Breast epithelium (tissue), 4 donors: ENCODE results near the gene HECTD2. TPM values are rescaled to one million over a fixed set of nuclear protein-coding genes. Genes with fewer than 3 reads are reported as not detected.

ENCODE experiments used
- DNase-seq, 2 donors: peaks; one replicate each; pipeline ENCODE4 v3.0.0-alpha.2; 2019; ENCODE audit warnings: low spot score in 2 of 2
- H3K27ac ChIP-seq, 2 donors: fragments of 200-600 bp; sonication (generic) in 1 of 2; one replicate each; pipeline ENCODE4 v1.5.1; 2016 to 2019; ENCODE audit warnings: mild to moderate bottlenecking in 1 of 2
- H3K27me3 ChIP-seq, 2 donors: fragments of 200-600 bp; sonication (generic) in 1 of 2; one replicate each; pipeline versions ENCODE4 v1.5.1 to v1.6.0; 2017 to 2019; ENCODE audit warnings: control low read depth in 1 of 2, mild to moderate bottlenecking in 1 of 2
- H3K36me3 ChIP-seq: fragments of 200-600 bp; one replicate; pipeline ENCODE4 v1.5.1; 2019
- H3K4me1 ChIP-seq, 2 donors: fragments of 200-600 bp; sonication (generic); one replicate each; pipeline ENCODE4 v1.5.1; 2016 to 2019; ENCODE audit warnings: control low read depth in 1 of 2
- H3K4me3 ChIP-seq, 3 donors: fragments of 200-600 bp; sonication (generic); 1 replicate in 2 of 3; 2 replicates in 1 of 3; pipeline ENCODE4 v1.5.1; 2016 to 2019; ENCODE audit warnings: mild to moderate bottlenecking in 3 of 3, moderate library complexity in 2 of 3
- H3K9me3 ChIP-seq, 2 donors: fragments of 200-600 bp; sonication (generic) in 1 of 2; one replicate each; pipeline ENCODE4 v1.5.1; 2016 to 2019; ENCODE audit warnings: control low read depth in 1 of 2
- POLR2A ChIP-seq: fragments of 450-650 bp; IDR thresholded peaks from one replicate; pipeline ENCODE4 v1.6.1; 2016; ENCODE audit warnings: antibody characterized with exemption, mild to moderate bottlenecking, moderate library complexity
- POLR2AphosphoS5 ChIP-seq, 3 donors: sonication (generic); formaldehyde crosslinking; IDR thresholded peaks; one replicate each; pipeline ENCODE4 v1.6.1; 2017; ENCODE audit warnings: antibody characterized with exemption in 3 of 3
- intact Hi-C: fragments of 100-400 bp; cut with DNase I; formaldehyde crosslinking; loops from one replicate; pipeline ENCODE4 v1.15.1; 2023; ENCODE audit warnings: low total_unique reads
- total RNA-seq, 3 donors: library from RNA; depleted of rRNA; stranded (reverse); fragments of >200 nt; gene quantifications; one replicate each; pipeline ENCODE4 v1.1.0, GENCODE V29; 2016
- TF ChIP-seq, protein P1 (sequence below), 3 donors: fragments of 450-650 bp; IDR thresholded peaks; one replicate each; pipeline ENCODE4 v1.5.1; 2016 to 2017; ENCODE audit warnings: antibody characterized with exemption in 3 of 3, mild to moderate bottlenecking in 3 of 3, moderate library complexity in 3 of 3

HECTD2 gene
- total RNA-seq, 3 donors from 2014 or later, result 14.2 to 30.7 (median 19.0) TPM

DNA sequence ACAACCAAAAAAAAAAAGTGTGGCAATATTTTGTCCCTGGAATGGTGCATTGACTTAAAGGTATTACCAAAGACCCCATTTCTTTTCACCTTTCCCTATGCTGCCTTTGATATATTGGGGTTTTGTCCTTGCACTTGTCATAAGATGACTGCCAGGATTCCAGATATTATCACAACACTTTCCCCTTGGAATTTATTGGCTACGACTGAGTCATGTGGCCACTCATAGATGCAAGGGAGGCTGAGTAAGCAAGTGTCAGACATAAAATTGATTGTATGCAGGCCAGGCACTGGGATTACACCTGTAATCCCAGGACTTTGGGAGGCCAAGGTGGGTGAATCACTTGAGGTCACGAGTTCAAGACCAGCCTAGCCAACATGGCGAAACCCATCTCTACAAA lies 139.1 kb downstream of the HECTD2 start:
- H3K27me3 ChIP-seq, result no peaks in the 10 kb centered on the region
- no peaks in the 10 kb centered on the region for H3K4me1 ChIP-seq
- H3K36me3 ChIP-seq, result no peaks in the 10 kb centered on the region
- no peaks in the 10 kb centered on the region for H3K9me3 ChIP-seq
- no peak for DNase-seq
- no peak overlapping the region for H3K4me3 ChIP-seq
- intact Hi-C loops, result no loop called here
- TF ChIP-seq POLR2A (no peak), POLR2AphosphoS5 (IDR thresholded peaks at IDR 0.05) (no peak)
- TF ChIP-seq, protein P1, sequence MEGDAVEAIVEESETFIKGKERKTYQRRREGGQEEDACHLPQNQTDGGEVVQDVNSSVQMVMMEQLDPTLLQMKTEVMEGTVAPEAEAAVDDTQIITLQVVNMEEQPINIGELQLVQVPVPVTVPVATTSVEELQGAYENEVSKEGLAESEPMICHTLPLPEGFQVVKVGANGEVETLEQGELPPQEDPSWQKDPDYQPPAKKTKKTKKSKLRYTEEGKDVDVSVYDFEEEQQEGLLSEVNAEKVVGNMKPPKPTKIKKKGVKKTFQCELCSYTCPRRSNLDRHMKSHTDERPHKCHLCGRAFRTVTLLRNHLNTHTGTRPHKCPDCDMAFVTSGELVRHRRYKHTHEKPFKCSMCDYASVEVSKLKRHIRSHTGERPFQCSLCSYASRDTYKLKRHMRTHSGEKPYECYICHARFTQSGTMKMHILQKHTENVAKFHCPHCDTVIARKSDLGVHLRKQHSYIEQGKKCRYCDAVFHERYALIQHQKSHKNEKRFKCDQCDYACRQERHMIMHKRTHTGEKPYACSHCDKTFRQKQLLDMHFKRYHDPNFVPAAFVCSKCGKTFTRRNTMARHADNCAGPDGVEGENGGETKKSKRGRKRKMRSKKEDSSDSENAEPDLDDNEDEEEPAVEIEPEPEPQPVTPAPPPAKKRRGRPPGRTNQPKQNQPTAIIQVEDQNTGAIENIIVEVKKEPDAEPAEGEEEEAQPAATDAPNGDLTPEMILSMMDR (IDR thresholded peaks at IDR 0.05), result no peak
- H3K27ac ChIP-seq, result no peak overlapping the region

DNA sequence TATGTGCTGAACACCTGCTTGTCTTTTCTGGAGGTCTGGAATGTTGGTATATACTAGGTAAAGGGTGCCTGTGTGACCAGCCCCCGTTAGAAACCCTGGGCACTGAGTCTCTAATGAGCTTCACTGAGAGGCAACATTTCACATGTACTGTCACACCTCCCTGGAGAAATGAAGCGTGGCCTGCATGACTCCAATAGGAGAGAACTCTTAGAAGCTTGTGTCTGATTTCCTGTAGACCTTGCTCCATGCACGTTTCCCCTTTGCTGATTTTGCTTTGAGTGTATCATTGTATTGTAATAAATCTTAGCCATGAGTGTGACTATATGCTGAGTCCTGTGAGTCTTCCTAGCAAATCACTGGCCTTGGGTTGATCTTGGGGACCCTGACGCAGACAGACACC lies 139.9 kb downstream of the HECTD2 start:
- no peaks in the 10 kb centered on the region for H3K9me3 ChIP-seq
- no peak for DNase-seq
- no peaks in the 10 kb centered on the region for H3K27me3 ChIP-seq
- TF ChIP-seq, protein P1 (IDR thresholded peaks at IDR 0.05), result no peak
- TF ChIP-seq POLR2AphosphoS5 (IDR thresholded peaks at IDR 0.05) (no peak), POLR2A (no peak)
- no peak overlapping the region for H3K4me3 ChIP-seq
- peaks cover 0 to under 1% of the 10 kb centered on the region in 2 donors for H3K4me1 ChIP-seq
- no peak overlapping the region for H3K27ac ChIP-seq
- no peaks in the 10 kb centered on the region for H3K36me3 ChIP-seq
- intact Hi-C loops, result no loop called here

DNA sequence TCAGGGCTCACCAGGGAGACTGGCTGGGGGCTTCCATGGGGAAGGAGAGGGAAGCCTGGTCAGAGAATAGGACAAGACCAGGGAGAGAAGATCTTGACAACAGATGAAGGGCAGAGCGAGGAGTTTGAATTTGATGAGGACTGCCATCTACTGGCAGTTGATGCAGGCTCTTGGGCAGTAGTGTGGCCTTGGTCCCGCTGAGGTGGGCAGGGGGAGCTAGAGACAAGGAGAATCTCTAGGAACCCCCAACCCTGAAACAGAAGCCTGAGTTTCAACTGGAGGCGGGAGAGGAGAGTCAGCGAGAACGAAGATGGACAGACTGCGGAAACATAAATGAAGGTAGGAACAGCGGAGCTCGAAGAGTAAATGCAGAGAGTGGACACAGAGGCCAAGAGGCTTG lies 141.7 kb downstream of the HECTD2 start:
- DNase-seq, result no peak
- Histone ChIP-seq H3K9me3 (no peaks in the 10 kb centered on the region), H3K27ac (no peak overlapping the region), H3K27me3 (no peaks in the 10 kb centered on the region), H3K4me1 (peaks cover 0 to 3% of the 10 kb centered on the region in 2 donors), H3K4me3 (no peak overlapping the region), H3K36me3 (no peaks in the 10 kb centered on the region)
- TF ChIP-seq POLR2A (no peak), POLR2AphosphoS5 (IDR thresholded peaks at IDR 0.05) (no peak)
- TF ChIP-seq, protein P1 (IDR thresholded peaks at IDR 0.05), result no peak
- intact Hi-C loops, result no loop called here

DNA sequence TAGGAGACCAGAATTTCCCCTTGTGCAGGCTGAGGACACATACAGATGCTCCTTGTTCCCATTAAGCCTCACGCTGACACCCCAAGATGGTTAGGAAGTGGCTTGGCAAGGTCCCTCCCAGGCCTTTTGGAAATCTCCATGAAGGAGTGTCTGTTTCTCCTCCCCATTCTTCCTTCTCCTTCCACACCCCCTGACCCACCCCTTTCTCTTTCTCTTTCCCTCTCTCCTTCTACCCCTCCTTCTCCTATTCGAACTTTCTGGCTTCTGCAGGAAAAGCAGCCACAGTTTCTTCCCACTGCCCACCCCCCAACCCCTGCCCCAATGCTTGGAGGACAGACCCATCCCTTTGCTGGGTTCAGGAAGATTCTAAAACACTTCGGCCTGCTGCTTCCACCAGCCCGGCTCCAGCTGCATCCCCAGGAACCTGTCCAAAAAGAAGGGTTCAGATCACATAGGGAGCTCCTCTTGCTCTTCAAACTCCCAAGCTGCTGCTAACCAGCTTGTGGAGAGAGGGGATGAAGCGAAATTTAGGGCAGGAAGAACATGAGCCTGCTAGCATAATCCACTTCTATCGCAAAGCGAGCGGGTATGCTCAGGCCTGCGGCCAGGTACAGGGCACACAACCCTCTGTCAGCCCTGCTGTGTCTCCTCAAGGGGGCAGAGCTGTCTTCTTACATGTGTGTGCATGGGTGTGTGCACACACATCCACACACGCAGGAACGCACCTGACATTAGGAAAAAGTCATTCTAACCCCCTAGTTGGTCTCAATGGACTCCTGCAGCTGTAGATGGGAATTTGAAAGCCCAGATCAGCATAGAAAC lies 142.3 kb downstream of the HECTD2 start:
- DNase-seq, result no peak
- Histone ChIP-seq H3K27me3 (no peaks in the 10 kb centered on the region), H3K36me3 (no peaks in the 10 kb centered on the region), H3K4me1 (peaks cover 3 to 4% of the 10 kb centered on the region in 2 donors), H3K27ac (no peak overlapping the region), H3K9me3 (no peaks in the 10 kb centered on the region), H3K4me3 (no peak overlapping the region)
- intact Hi-C loops, result no loop called here
- TF ChIP-seq POLR2AphosphoS5 (IDR thresholded peaks at IDR 0.05) (no peak), POLR2A (no peak)
- TF ChIP-seq, protein P1 (IDR thresholded peaks at IDR 0.05), result no peak

DNA sequence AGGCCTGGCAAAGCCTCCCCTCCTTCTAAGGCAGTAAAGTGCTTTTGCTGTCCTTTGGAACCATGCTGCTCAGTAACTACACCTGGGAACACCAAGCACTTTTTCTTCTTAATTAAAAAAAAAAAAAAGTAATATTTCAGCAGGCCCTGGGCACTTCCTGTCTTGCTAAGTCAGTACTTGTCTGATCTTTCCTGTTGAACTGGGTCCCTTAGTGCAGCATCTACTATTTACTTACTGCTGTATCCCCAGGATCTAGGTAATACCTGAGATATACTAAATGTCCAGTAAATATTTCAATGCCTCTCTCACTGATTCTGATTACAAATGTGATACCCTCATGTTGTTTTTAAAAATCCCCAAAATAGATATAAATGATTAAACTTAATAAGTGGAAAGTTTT lies 145.3 kb downstream of the HECTD2 start:
- Histone ChIP-seq H3K27me3 (no peaks in the 10 kb centered on the region), H3K27ac (peak overlapping the region; percentile 74 to 84), H3K4me1 (peaks cover 3 to 4% of the 10 kb centered on the region in 2 donors), H3K36me3 (no peaks in the 10 kb centered on the region), H3K4me3 (no peak overlapping the region), H3K9me3 (no peaks in the 10 kb centered on the region)
- intact Hi-C loops, result no loop called here
- DNase-seq, result peak in 1 of 2 donors; percentile 30
- TF ChIP-seq, protein P1 (IDR thresholded peaks at IDR 0.05), result no peak
- TF ChIP-seq POLR2AphosphoS5 (IDR thresholded peaks at IDR 0.05) (no peak), POLR2A (no peak)
